Stimulated activated CD4-positive, alpha-beta T cell treated with anti-CD3 and anti-CD28 coated beads, TNF-alpha, amount 100 ng/mL, for 1 hour (primary cell): ENCODE data around the gene NEURL1B.
"Not testable (repeated sequence)": the region's sequence is repeated elsewhere in the genome, so short reads cannot be mapped to it uniquely, and the experiment has no call there.

Experiments used
- DNase-seq, 3 donors: peaks; one replicate each; pipeline ENCODE4 v3.0.0-alpha.2; 2020; ENCODE audit warnings: low read depth in 3 of 3, low spot score in 1 of 3

NEURL1B gene

GRCh38 chr5:172648755-172649154, 7.7 kb downstream of the NEURL1B start:
- no peak for DNase-seq

GRCh38 chr5:172656496-172656895, 15.4 kb downstream of the NEURL1B start:
- not testable (repeated sequence) for DNase-seq

- not testable (repeated sequence) for DNase-seq
Measured at GRCh38 chr5:172657524-172658233, 16.6 kb downstream of the NEURL1B start.

- no peak for DNase-seq
Measured at GRCh38 chr5:172658391-172658790, 17.3 kb downstream of the NEURL1B start.

GRCh38 chr5:172658961-172659501, 18.0 kb downstream of the NEURL1B start:
- DNase-seq = no peak

- DNase-seq = no peak
Measured at GRCh38 chr5:172659570-172659908, 18.5 kb downstream of the NEURL1B start.

- no peak for DNase-seq
Measured at GRCh38 chr5:172659909-172660628, 19.0 kb downstream of the NEURL1B start.

GRCh38 chr5:172660974-172661373, 19.9 kb downstream of the NEURL1B start:
- no peak for DNase-seq

GRCh38 chr5:172661526-172661925, 20.5 kb downstream of the NEURL1B start:
- DNase-seq = no peak

GRCh38 chr5:172662596-172662995, 21.5 kb downstream of the NEURL1B start:
- DNase-seq = no peak

GRCh38 chr5:172664018-172664417, 23.0 kb downstream of the NEURL1B start:
- DNase-seq = no peak

GRCh38 chr5:172664681-172665541, 23.8 kb downstream of the NEURL1B start:
- no peak for DNase-seq

GRCh38 chr5:172666251-172666650, 25.2 kb downstream of the NEURL1B start:
- no peak for DNase-seq

GRCh38 chr5:172667786-172668593, 26.9 kb downstream of the NEURL1B start:
- DNase-seq = no peak

- no peak for DNase-seq
Measured at GRCh38 chr5:172668594-172669071, 27.6 kb downstream of the NEURL1B start.

GRCh38 chr5:172669386-172670004, 28.4 kb downstream of the NEURL1B start:
- DNase-seq = no peak

GRCh38 chr5:172670005-172670402, 28.9 kb downstream of the NEURL1B start:
- DNase-seq = no peak

GRCh38 chr5:172670444-172670843, 29.4 kb downstream of the NEURL1B start:
- no peak for DNase-seq

GRCh38 chr5:172671091-172671490, 30.0 kb downstream of the NEURL1B start:
- DNase-seq = no peak

GRCh38 chr5:172672681-172673080, 31.6 kb downstream of the NEURL1B start:
- DNase-seq = no peak
